ENCODE results near the gene BCL2L11.

DNA sequence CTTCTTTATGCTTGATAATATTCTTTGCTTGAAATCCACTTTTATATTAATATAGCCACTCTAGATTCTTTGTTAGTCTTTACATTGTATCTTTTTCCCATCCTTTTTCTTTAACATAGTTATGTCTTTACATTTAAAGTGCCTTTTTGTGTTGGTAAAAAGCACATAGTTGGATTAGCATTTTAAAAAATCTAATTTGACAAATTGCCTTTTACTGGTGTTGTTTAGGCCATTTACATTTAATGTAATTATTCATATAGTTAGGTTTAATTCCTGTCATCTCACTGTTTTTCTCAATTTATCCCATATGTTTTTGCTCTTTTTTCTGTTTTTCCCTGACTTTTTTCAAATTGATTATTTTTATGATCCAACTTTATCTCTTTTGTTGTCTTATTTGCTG lies 93.2 kb downstream of the BCL2L11 start:
- no peak for TF ChIP-seq POLR2A (IDR thresholded peaks at IDR 0.05; ENCODE audit: extremely low read depth, insufficient read length)
- TF ChIP-seq, protein P1, sequence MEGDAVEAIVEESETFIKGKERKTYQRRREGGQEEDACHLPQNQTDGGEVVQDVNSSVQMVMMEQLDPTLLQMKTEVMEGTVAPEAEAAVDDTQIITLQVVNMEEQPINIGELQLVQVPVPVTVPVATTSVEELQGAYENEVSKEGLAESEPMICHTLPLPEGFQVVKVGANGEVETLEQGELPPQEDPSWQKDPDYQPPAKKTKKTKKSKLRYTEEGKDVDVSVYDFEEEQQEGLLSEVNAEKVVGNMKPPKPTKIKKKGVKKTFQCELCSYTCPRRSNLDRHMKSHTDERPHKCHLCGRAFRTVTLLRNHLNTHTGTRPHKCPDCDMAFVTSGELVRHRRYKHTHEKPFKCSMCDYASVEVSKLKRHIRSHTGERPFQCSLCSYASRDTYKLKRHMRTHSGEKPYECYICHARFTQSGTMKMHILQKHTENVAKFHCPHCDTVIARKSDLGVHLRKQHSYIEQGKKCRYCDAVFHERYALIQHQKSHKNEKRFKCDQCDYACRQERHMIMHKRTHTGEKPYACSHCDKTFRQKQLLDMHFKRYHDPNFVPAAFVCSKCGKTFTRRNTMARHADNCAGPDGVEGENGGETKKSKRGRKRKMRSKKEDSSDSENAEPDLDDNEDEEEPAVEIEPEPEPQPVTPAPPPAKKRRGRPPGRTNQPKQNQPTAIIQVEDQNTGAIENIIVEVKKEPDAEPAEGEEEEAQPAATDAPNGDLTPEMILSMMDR (IDR thresholded peaks at IDR 0.05; ENCODE audit: low read depth, low read length), result no peak
- TF ChIP-seq, protein P2, sequence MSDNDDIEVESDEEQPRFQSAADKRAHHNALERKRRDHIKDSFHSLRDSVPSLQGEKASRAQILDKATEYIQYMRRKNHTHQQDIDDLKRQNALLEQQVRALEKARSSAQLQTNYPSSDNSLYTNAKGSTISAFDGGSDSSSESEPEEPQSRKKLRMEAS (IDR thresholded peaks at IDR 0.05; ENCODE audit: low read depth, low read length), result no peak

Data from NB4 (cell line).